Astrocyte of the cerebellum (primary cell): ENCODE measurements around the gene LHFPL2.
"Not testable (repeated sequence)": the region's sequence is repeated elsewhere in the genome, so short reads cannot be mapped to it uniquely, and the experiment has no call there.

Experiments used
- DNase-seq: peaks from one replicate; pipeline ENCODE4 v3.0.0-alpha.2; 2011; ENCODE audit warnings: low read depth
- H3K4me3 ChIP-seq: 2 replicates; pipeline ENCODE4 v1.5.1; 2011; ENCODE audit warnings: mild to moderate bottlenecking, low read depth, low read length, moderate library complexity
- CTCF ChIP-seq: IDR thresholded peaks from 2 replicates; pipeline ENCODE4 v1.5.1; 2012; ENCODE audit warnings: low read length, low read depth, moderate library complexity, mild to moderate bottlenecking; ENCODE audit errors: missing control alignments
- in situ Hi-C: cut with HindIII; loops from 2 replicates; pipeline ENCODE4 v1.10.0; 2017; ENCODE audit warnings: low sequenced_read_pairs

The LHFPL2 gene

DNA sequence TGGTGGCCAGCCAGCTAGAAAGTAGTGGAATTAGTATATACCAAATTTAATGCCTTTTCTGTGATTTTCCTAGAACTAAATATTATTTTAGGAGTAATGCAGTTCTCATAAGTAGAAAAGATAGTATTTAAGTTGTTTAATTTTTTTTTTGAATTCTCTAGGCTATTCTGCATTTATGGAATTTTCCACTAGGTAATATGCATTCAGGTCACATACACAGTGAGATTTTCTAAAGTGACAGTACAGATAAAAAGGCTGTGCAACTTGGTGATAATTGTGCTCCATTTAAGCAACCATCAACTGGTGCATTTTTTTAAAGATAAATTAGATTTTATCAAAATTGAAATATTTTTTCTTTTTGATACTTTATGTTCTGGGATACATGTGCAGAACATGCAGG is 176.7 kb downstream of the LHFPL2 start:
- in situ Hi-C loops: no loop called here
- no peak for TF ChIP-seq CTCF
- no peak overlapping the region for H3K4me3 ChIP-seq
- no peak for DNase-seq

- peak; percentile 60 for TF ChIP-seq CTCF
- peak; percentile 54 for DNase-seq
- in situ Hi-C loops: no loop called here
- no peak overlapping the region for H3K4me3 ChIP-seq
Measured at GRCh38 chr5:78467752-78468357, 180.7 kb downstream of the LHFPL2 start.

DNA sequence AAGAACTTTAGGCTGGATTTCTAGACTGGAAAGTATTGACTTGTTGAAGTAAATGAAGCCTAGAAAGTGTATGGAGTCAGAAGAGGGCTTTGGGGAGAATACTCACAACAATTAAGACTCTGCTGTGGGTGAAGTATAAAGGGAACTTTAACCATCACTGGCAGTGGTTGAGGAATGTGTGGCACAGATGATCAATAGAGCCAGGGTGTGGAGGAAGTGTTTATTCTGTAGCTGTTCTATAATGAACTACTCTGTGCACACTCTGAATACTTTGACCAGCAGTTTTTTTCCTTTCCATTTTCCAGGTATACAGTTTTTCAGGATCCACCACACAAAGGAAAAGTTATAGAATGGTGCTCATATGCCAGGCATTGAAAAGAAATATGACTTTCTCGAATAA is 181.4 kb downstream of the LHFPL2 start:
- no peak overlapping the region for H3K4me3 ChIP-seq
- in situ Hi-C loops: no loop called here
- no peak for TF ChIP-seq CTCF
- DNase-seq: no peak

DNA sequence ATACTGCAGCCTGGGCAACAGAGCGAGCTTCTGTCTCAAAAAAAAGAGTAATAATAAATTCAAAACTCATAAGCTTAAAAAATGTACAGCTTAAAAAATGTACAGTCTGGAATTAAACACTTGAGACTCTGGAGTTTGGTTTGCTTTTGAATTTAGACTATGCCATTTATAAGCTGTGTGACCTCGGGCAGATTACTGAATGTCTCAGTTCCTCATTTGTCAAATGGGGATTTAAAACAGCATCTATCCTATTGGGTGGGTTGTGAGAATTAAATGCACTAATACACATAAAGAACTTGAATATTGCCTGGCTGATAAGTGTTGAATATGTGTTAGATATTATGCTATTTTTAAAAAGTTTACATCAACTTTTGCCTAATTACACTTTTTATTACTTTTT is 189.7 kb downstream of the LHFPL2 start:
- in situ Hi-C loops: no loop called here
- no peak overlapping the region for H3K4me3 ChIP-seq
- no peak for TF ChIP-seq CTCF
- no peak for DNase-seq

GRCh38 chr5:78457507-78457906 is 191.1 kb downstream of the LHFPL2 start:
- in situ Hi-C loops, DNase-seq, H3K4me3 ChIP-seq: not testable (repeated sequence)

DNA sequence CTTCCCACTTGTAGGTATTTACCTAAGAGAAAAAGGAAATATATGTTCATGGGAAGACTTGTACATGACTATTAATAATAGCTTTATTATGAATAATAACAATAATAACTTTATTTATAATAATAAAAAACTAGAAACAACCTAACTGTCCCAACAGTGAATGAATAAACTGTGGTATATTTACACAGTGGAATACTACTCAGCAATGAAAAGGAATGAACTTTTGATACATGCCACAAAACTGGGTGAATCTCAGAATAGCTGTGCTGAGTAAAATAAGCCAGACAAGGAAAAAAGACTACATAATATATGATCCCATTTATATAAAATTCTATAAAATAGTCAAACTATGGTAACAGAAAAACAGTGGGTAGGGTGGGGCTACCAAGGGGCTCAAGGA is 199.5 kb downstream of the LHFPL2 start:
- in situ Hi-C loops: no loop called here
- DNase-seq: no peak
- no peak for TF ChIP-seq CTCF
- no peak overlapping the region for H3K4me3 ChIP-seq

DNA sequence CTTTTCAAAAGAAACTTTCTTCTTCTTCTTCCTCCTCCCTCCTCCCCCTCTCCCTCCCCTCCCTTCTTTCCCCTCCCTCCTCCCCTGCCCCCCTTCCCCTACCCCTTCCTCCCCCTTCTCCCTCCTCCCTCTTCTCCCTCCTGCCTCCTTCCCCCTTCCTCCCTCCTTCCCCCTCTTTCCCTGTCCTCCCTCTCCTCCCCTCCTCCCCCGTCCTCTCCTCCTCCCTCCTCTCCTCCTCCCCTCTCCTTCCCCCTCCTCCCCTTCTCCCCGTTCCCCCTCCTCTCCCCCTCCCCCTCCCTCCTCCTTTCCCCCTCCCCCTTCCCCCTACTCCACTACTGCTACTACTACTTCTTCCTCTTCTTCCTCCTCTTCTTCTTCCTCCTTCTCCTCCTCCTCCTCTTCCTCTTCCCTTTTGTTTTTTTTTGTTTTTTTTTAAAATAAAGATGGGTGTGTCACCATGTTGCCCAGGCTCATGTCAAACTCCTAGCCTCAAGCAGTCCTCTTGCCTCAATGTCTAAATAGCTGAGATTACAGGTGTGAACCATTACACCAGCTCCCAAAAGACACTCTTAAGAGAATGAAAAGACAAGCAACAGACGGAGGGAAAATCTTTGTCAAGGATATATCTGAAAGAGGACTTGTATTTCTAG is 200.7 kb downstream of the LHFPL2 start:
- H3K4me3 ChIP-seq: no peak overlapping the region
- no peak for TF ChIP-seq CTCF
- in situ Hi-C loops: no loop called here
- DNase-seq: no peak
